Measurements from ENCODE around the gene MICALL2.

MICALL2 gene

GRCh38 chr7:1466524-1467271 is 7.4 kb upstream of the MICALL2 start:
- no peak for DNase-seq

GRCh38 chr7:1464694-1465093 is 5.4 kb upstream of the MICALL2 start:
- no peak for DNase-seq

- no peak for DNase-seq
Observed at GRCh38 chr7:1463676-1464223, 4.5 kb upstream of the MICALL2 start.

GRCh38 chr7:1461646-1462375 is 2.5 kb upstream of the MICALL2 start:
- DNase-seq, result no peak

- DNase-seq, result no peak
Observed at GRCh38 chr7:1460821-1461645, 1.8 kb upstream of the MICALL2 start.

GRCh38 chr7:1459920-1460820 is 900 bp upstream of the MICALL2 start:
- DNase-seq, result no peak

GRCh38 chr7:1459512-1459892 is 232 bp upstream of the MICALL2 start:
- peak; percentile 88 to 92 for DNase-seq

GRCh38 chr7:1457949-1458682 is 1.2 kb downstream of the MICALL2 start:
- DNase-seq, result no peak

- DNase-seq, result no peak
Observed at GRCh38 chr7:1457059-1457948, 2.0 kb downstream of the MICALL2 start.

- DNase-seq, result no peak
Observed at GRCh38 chr7:1455955-1456354, 3.3 kb downstream of the MICALL2 start.

- no peak for DNase-seq
Observed at GRCh38 chr7:1455241-1455939, 3.9 kb downstream of the MICALL2 start.

GRCh38 chr7:1454542-1454941 is 4.7 kb downstream of the MICALL2 start:
- no peak for DNase-seq

GRCh38 chr7:1452205-1452604 is 7.1 kb downstream of the MICALL2 start:
- no peak for DNase-seq

- no peak for DNase-seq
Observed at GRCh38 chr7:1450987-1451386, 8.3 kb downstream of the MICALL2 start.

- no peak for DNase-seq
Observed at GRCh38 chr7:1450431-1450830, 8.8 kb downstream of the MICALL2 start.

GRCh38 chr7:1449951-1450350 is 9.3 kb downstream of the MICALL2 start:
- no peak for DNase-seq

- no peak for DNase-seq
Observed at GRCh38 chr7:1449501-1449900, 9.8 kb downstream of the MICALL2 start.

GRCh38 chr7:1448958-1449357 is 10.3 kb downstream of the MICALL2 start:
- DNase-seq, result no peak

- no peak for DNase-seq
Observed at GRCh38 chr7:1447551-1448244, 11.6 kb downstream of the MICALL2 start.

Measured in NCI-H1930 (cell line).